PFSK-1 (cell line): ENCODE measurements around the gene RAB8A.

Source experiments
- POLR2AphosphoS5 ChIP-seq: IDR thresholded peaks from 2 replicates; pipeline ENCODE4 v1.6.1; 2012; ENCODE audit warnings: low read depth, mild to moderate bottlenecking, control low read depth, low read length, moderate library complexity
- SIN3A ChIP-seq: IDR thresholded peaks from 2 replicates; pipeline ENCODE4 v1.6.1; 2012; ENCODE audit warnings: mild to moderate bottlenecking, low read length, moderate library complexity, borderline replicate concordance; ENCODE audit not compliant: insufficient read depth
- TAF1 ChIP-seq: IDR thresholded peaks from 2 replicates; pipeline ENCODE4 v1.6.1; 2012; ENCODE audit warnings: low read length, control low read depth, borderline replicate concordance; ENCODE audit not compliant: insufficient read depth
- TF ChIP-seq, protein P1 (sequence below), 2 experiments: IDR thresholded peaks; 2 replicates each; pipeline versions ENCODE4 v1.6.1 to v1.8.0; 2011 to 2012; ENCODE audit warnings: low read depth in 2 of 2, low read length in 2 of 2, control low read depth in 1 of 2, inconsistent platforms in 1 of 2, mild to moderate bottlenecking in 1 of 2, moderate library complexity in 1 of 2; ENCODE audit not compliant: insufficient read depth in 1 of 2

DNA sequence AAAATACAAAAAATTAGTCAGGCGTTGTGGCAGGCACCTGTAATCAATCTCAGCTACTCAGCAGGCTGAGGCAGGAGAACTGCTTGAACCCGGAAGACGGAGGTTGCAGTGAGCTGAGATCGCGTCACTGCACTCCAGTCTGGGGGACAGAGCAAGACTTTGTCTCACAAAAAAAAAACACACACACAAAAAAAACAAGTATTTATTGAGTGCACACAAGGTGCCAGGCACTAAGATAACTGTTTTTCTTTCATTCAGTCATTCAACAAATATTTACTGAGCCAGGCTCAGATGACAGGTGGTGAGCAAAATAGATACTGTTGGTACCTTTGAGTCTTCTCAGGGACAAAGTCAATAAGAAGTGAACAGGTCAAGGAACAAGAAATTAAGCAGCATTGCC lies 55.4 kb downstream of the RAB8A start:
- no peak for TF ChIP-seq POLR2AphosphoS5
- TF ChIP-seq, protein P1, sequence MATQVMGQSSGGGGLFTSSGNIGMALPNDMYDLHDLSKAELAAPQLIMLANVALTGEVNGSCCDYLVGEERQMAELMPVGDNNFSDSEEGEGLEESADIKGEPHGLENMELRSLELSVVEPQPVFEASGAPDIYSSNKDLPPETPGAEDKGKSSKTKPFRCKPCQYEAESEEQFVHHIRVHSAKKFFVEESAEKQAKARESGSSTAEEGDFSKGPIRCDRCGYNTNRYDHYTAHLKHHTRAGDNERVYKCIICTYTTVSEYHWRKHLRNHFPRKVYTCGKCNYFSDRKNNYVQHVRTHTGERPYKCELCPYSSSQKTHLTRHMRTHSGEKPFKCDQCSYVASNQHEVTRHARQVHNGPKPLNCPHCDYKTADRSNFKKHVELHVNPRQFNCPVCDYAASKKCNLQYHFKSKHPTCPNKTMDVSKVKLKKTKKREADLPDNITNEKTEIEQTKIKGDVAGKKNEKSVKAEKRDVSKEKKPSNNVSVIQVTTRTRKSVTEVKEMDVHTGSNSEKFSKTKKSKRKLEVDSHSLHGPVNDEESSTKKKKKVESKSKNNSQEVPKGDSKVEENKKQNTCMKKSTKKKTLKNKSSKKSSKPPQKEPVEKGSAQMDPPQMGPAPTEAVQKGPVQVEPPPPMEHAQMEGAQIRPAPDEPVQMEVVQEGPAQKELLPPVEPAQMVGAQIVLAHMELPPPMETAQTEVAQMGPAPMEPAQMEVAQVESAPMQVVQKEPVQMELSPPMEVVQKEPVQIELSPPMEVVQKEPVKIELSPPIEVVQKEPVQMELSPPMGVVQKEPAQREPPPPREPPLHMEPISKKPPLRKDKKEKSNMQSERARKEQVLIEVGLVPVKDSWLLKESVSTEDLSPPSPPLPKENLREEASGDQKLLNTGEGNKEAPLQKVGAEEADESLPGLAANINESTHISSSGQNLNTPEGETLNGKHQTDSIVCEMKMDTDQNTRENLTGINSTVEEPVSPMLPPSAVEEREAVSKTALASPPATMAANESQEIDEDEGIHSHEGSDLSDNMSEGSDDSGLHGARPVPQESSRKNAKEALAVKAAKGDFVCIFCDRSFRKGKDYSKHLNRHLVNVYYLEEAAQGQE (IDR thresholded peaks at IDR 0.05; ENCODE audit: insufficient read depth in 1 of 2, low read depth in 2 of 2, low read length in 2 of 2), result no peak
- TF ChIP-seq TAF1, result no peak
- TF ChIP-seq SIN3A, result no peak
